NCI-H1694 treated with DMSO at 0.1 percent for 48 hours (cell line): ENCODE measurements around the gene ERAL1.
A peak's percentile ranks its signal among the peaks of the same experiment; 100 is the strongest.
"Not testable (repeated sequence)": the region's sequence is repeated elsewhere in the genome, so short reads cannot be mapped to it uniquely, and the experiment has no call there.

Experiments
- DNase-seq: peaks from one replicate; lab custom pipeline; 2025; lab: John Stamatoyannopoulos, UW

ERAL1 gene

DNA sequence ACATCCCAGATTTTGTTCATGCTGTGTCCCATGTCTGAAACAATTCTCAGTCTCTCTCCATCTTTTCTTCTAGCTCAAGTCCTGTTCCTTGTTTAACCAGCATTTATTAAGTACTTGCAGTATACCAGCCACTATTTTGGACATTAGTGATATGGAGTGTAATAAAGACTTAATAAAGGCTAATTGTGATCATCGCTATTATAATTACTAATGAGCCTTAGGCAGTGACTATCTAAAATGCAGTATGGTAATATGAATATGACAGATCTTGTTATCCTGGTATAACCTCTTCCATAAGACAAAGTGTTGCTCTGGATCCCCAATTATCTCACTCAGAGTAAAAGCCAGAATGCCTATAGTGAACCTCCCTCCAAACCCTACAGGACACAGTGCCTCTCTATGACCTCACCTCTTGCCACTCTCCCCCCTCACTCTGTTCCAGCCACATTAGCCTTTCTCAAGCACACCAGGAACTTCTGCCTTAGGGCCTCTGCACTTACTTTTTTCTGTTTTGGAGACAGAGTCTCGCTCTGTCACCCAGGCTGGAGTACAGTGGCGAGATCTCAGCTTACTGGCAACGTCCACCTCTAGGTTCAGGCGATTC is 44.5 kb downstream of the ERAL1 start:
- DNase-seq, result no peak

DNA sequence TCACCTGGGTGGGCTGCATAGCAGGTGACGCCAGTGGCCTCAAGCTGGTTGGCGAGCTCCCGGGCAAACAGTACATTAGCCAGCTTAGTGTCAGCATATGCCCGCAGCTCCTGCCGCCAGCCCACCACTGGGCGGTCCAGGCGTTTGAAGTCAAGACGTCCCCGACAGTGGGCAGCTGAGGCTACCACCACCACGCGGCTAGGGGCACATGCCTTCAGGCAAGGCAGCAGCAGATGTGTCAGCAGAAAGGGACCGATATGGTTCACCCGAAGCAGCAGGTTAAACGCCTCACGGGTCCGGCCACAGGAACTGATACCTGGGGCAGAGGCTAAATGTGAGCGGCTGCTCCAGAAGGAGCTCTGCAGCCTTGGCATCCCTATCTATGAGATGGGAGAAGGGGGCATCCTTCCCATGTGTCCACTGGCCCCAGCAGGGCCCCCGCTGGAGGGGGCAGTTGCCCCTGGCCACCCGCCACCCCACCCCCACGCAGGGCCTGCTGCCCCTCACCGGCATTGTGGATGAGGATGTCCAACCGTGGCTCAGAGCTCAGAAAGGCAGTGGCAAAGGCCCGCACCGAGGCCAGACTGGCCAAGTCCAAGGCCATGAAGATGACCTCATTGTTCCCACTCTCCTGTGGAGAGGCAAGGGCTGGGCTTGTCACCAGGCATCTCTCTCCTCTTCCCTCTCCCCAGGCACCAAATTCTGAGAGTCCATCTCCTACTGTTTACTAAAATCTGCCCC is 46.3 kb downstream of the ERAL1 start:
- no peak for DNase-seq

DNA sequence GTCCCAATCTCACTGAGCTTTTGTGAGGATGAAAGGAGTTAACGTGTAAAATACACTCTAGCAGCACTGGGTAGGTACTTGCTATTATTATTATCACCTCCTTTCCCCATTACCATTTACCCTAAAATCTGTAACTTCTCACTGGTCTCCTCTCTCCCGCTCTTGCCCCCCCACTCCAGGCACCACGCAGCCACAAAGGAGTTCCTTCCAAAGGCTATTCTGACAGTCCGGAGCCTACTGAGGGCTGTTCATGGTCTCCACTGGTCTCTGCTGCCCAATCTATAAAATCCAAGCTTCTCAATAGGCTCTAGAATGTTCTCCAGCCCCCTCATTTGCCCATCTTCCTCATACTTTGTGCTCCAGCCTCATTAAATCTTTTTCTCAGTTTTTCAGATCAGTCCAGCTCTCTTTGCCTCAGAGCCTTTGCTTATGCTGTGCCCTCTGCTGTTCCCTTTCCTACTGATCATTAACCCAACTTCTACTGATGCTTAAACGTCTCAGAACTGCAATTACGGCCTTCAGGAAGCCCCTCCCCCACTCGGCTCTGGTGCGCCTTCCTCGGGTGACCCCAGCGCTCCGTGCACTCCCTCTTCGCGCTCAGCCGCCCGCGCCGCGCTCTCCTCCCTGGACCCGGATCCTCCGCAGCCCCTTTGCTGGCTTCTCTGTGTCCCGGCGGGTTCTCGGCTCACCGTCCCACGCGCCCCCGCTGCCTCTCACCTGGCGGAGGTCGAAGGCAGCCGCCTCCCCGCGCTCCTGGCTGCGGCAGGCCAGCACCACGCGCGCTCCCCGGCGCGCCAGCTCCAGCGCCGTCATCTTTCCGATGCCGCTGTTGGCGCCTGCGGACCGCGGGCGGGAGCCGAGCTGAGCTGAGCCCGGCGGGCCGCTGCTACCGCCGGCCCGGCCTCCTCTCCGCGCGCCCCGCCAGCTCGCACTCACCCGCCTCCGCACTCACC is 47.3 kb downstream of the ERAL1 start:
- DNase-seq, result peak; percentile 45

DNA sequence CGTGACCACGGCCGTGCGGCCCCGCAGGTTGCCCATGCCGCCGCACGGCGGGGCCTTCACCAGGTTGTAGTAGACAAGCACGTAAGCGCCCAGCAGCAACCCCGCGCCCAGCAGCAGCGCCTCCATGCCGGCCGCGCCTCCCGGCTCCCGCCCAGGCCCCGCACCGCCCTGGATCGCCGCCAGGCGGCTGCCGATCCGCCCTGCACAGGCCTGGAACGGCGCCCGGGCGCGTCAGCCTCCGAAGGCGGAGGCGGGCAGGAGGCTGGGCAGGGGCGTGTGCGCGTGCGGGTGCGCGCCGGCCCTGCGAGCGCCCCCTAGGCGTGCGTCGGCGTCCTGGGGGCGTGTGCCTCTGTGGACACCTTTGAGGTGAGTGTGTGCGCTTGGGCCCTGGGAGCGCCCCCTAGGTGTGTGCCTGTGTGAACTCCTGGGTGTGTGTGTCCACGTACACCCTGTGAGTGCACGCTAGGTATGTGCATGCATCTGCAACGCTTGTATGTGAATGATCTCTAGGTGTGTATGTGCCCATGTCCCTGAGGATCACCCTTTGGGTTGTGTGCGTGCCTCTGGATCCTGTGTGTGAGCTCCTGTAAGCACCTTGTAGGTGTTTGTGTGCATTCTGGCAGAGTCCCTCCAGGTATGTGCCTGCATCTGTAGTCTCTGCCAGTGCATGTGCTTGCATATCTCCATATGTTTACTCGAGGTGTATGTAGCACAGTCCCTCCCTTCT is 48.2 kb downstream of the ERAL1 start, which contains the start of gene DHRS13:
Gene DHRS13 (minus strand): TSS at position 261 of the 727 bp plus-strand sequence. CDS start 135 bp downstream, at position 126.
- DNase-seq, result peak; percentile 92

DNA sequence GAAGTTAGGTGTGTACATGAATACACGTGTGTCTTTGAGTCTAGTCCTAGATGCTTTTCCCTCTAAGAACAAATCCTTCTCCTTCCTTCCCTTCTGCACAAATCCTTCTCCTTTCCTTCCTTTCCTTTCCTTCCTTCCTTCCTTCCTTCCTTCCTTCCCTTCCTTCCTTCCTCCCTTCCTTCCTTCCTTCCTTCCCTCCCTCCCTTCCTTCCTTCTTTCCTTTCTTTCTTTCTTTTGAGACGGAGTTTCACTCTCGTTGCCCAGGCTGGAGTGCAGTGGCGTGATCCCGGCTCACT is 48.7 kb downstream of the ERAL1 start:
- not testable (repeated sequence) for DNase-seq

DNA sequence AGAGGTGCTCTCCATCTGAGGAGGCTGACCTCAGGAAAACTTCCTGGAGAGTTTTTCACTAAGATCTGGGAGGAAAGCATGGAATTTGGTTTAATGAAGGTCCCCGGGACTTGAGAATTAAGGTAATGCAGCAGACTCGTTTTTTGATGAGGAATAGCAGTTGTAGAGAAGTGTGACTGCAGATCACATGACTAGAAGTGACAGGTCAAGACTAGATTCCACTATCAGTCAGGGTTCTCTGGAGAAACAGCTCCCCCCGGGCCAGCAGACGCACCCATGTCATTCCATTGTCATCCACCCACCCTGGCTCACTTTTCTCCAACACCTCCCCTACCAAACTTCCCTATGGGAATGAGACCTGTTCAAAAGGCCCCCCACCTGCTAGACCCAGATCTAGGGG is 50.0 kb downstream of the ERAL1 start:
- DNase-seq, result no peak

DNA sequence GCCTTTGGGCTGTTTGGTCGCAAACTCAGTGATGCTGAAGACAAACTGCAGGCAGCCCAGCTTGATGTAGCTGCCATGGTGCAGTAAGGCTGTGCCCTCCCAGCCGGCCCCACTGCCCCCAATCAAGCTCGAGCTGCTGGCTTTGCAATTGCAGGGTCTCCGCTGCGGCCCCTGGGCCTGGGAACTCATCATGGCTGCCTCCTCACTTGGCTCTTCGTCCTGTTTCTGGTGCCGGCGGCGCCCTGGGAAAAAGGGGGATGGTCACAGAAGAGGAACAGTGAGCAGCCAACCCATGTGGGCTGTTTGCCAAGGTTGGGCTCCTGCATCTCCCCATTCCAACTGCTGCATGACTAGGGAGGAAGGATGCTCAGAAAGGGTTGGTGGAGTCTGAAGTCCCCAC is 51.5 kb downstream of the ERAL1 start:
- DNase-seq, result no peak

DNA sequence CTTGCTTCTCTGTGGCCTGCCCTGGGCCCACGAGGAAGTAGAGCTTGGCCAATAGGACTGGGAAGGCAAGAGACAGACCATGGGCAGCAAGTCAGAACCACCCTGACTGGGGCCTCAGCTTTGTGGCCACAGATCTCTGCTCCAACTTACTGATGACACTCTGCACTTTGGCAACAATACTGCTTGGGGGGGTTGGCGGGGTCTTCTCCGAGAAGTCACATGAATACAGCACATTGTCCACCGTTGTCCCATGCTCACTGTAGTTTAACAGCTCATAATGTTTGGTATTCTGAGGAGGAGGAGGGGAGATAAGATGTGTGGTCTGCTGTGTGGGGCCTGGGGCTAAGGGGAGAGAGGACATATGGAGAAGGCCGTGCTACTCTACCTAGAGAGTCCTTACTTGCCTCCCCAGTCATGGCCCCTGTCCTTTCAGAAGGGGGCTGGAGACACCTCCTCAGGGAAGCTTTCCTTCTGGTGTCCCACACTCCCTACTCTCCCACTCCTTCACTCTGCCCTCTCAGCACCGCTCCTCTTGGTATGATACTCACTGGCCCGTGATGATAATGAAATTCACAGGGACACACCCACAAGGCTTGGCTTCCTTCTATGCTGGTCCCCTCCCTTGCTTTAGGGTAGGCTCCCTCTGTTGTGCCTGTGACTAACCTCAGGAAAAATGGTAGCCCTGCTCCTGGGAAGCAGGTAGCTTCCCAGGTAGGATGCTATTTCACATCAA is 52.1 kb downstream of the ERAL1 start:
- DNase-seq, result no peak

DNA sequence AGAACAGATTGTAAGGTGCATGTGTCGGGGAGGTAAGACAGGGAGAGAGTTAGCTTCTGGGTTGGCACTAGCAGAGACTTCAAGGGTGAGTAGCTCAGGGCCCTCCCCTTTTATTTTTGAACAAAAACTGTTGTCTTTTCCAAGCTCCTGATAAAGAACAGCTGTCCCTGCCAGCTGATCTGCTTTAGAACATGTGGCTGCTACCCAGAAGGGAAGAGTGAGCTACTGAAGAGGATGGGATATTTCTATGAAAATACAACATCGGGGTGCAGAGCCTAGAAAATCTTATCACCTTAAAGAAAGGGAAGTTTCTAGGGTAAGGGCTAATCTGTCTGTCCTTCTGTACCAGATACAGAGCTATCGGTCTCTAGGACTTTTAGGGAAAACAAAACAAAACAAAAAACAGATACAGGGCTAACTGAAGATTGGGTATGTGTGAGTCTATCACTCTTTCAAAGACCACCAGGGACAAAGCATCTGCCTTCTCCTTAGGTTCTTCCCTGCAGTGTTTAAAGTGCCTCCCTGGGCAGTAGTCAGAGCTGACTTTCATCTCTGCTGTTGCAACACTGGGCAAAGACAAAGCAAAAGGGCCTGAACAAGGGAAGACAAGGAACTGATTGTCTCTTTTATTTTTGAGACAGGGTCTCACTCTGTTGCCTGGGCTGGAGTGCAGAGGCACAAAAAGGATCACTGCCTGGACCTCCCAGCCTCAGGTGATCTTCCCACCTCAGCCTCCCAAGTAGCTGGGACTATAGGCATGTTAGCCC is 53.1 kb downstream of the ERAL1 start:
- DNase-seq, result no peak

DNA sequence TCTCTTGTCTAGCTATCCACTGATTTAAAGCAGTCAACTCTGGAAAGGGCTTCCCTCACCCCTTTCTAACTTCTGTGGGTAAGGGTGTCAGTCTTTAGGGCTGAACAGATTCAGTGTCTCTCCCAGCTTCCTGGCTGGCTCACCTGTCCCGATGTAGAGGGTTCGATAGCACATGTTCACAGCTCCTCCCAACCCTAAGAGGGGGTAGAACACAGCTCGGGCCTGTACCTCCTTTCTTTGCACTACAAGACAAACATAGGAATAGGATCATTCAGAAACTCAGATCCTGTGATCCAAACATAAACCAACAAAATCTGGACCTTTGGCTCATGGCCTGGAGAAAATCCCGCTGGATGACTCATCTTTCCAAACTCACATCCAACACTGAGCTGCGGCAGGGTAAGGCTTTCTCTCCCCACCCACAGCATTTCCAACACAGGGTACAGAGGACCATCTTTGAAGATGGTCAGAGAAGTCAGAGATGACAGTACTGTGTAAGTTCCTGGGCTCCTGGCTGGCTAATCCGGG is 53.9 kb downstream of the ERAL1 start:
- DNase-seq, result no peak

DNA sequence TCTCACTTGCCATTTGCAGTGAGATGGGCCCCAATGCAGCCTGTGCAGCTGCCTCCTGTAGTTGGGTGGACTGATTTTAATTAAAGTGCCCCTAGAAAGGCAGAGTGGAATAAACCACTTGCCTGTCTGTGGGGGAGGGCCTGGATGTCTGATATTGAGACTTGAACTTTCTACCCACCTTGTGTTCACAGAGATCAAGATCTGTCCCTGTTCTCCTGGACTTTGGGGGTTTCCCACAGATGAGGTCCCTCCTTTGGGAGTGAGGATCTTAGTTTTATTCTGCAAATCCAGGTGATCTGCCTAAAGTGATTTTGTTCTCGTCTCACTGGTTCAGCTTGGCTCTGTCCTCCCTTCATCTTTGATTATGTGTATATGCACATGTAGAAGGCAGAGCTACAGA is 55.7 kb downstream of the ERAL1 start:
- DNase-seq, result no peak
